Endothelial cell of umbilical vein (primary cell): ENCODE data around the gene ASB2. TPM values are rescaled to one million over a fixed set of nuclear protein-coding genes. Genes with fewer than 3 reads are reported as not detected.

Experiments used
- BruUV-seq: library from RNA; stranded (reverse); fragments of 400-500 nt; replicated peaks from 2 replicates; lab custom pipeline; 2021; lab: Mats Ljungman, UMichigan
- CTCF ChIA-PET: fragments of 300-600, 350-600 bp; sonication (Branson Sonifier 250); formaldehyde crosslinking; loops from one replicate; lab custom pipeline; 2021; ENCODE audit warnings: antibody characterized with exemption, inconsistent platforms; lab: Charles Lee
- POLR2A ChIA-PET: fragments of 300-600, 350-600 bp; sonication (Branson Sonifier 250); formaldehyde crosslinking; loops from one replicate; lab custom pipeline; 2021; ENCODE audit warnings: antibody characterized with exemption, inconsistent platforms; lab: Charles Lee
- DNase-seq: peaks from one replicate; pipeline ENCODE4 v3.0.0-alpha.2; 2011; ENCODE audit warnings: low read depth, low spot score
- FAIRE-seq: peaks from 2 replicates; lab custom pipeline; 2011; peaks lifted over from hg19 to GRCh38; lab: Jason Lieb, UNC
- H2AFZ ChIP-seq: 2 replicates; pipeline ENCODE4 v1.6.0; 2012; ENCODE audit warnings: low read depth, low read length, control low read depth, inconsistent platforms
- H3K27ac ChIP-seq: 2 replicates; pipeline ENCODE4 v1.5.1; 2011; ENCODE audit warnings: low read depth, mild to moderate bottlenecking, control low read depth, low read length, moderate library complexity; ENCODE audit not compliant: insufficient read depth
- H3K27me3 ChIP-seq, 2 experiments: 2 replicates each; pipeline versions ENCODE4 v1.6.0 to v1.6.1; 2011; ENCODE audit warnings: low read length in 2 of 2, mixed read lengths in 1 of 2; ENCODE audit not compliant: control insufficient read depth in 2 of 2, insufficient read depth in 2 of 2
- H3K36me3 ChIP-seq, 2 experiments: 2 replicates in 1 of 2; 3 replicates in 1 of 2; pipeline ENCODE4 v1.5.1; 2011; ENCODE audit warnings: low read length in 2 of 2, mild to moderate bottlenecking in 1 of 2, moderate library complexity in 1 of 2; ENCODE audit not compliant: control insufficient read depth in 2 of 2, insufficient read depth in 2 of 2; ENCODE audit errors: extremely low read depth in 1 of 2
- H3K4me1 ChIP-seq: 3 replicates; pipeline ENCODE4 v1.5.1; 2011; ENCODE audit warnings: mild to moderate bottlenecking, low read length; ENCODE audit not compliant: control insufficient read depth, insufficient read depth; ENCODE audit errors: extremely low read depth
- H3K4me2 ChIP-seq: 2 replicates; pipeline ENCODE4 v1.6.1; 2011; ENCODE audit warnings: low read length, control low read depth, mixed read lengths; ENCODE audit not compliant: insufficient read depth
- H3K4me3 ChIP-seq, 3 experiments: fragments of 200-600 bp in 1 of 3; sonication (generic), shearing (Covaris generic) in 1 of 3; replicated peaks in 1 of 3; 2 replicates each; pipeline ENCODE4 v1.5.1; 2011 to 2016; ENCODE audit warnings: control low read depth in 3 of 3, low read length in 3 of 3, mild to moderate bottlenecking in 2 of 3, inconsistent platforms in 1 of 3, low read depth in 1 of 3, moderate library complexity in 1 of 3; ENCODE audit not compliant: insufficient read depth in 1 of 3
- H3K79me2 ChIP-seq: 2 replicates; pipeline ENCODE4 v1.6.0; 2012; ENCODE audit warnings: low read length, inconsistent platforms; ENCODE audit not compliant: control insufficient read depth, insufficient read depth
- H3K9ac ChIP-seq: replicated peaks from 2 replicates; pipeline ENCODE3; 2011; ENCODE audit warnings: low read length, control low read depth; ENCODE audit not compliant: insufficient read depth; ENCODE audit errors: extremely low read depth
- H3K9me1 ChIP-seq: replicated peaks from 3 replicates; pipeline ENCODE4 v1.6.0; 2011; ENCODE audit warnings: mild to moderate bottlenecking, low read length; ENCODE audit not compliant: control insufficient read depth, insufficient read depth; ENCODE audit errors: extremely low read depth
- H3K9me3 ChIP-seq: replicated peaks from 2 replicates; pipeline ENCODE4 v1.5.1; 2012; ENCODE audit warnings: low read length, inconsistent platforms; ENCODE audit not compliant: control insufficient read depth, insufficient read depth
- H4K20me1 ChIP-seq: replicated peaks from 2 replicates; pipeline ENCODE3; 2011; ENCODE audit warnings: mild to moderate bottlenecking, low read length; ENCODE audit not compliant: control insufficient read depth, insufficient read depth; ENCODE audit errors: extremely low read depth
- EZH2 ChIP-seq: IDR thresholded peaks from 2 replicates; pipeline ENCODE4 v1.6.1; 2012; ENCODE audit warnings: borderline replicate concordance, low read depth, mild to moderate bottlenecking, moderate library complexity, low read length, inconsistent platforms; ENCODE audit not compliant: severe bottlenecking
- FOS ChIP-seq: IDR thresholded peaks from 2 replicates; pipeline ENCODE4 v1.6.1; 2011; ENCODE audit warnings: mild to moderate bottlenecking, low read length, moderate library complexity, borderline replicate concordance; ENCODE audit not compliant: insufficient read depth
- GATA2 ChIP-seq: IDR thresholded peaks from 2 replicates; pipeline ENCODE4 v1.7.0; 2011; ENCODE audit warnings: low read depth, mild to moderate bottlenecking, moderate library complexity, mixed read lengths, low read length; ENCODE audit not compliant: insufficient read length, insufficient read depth
- JUN ChIP-seq: IDR thresholded peaks from 2 replicates; pipeline ENCODE4 v1.6.1; 2011; ENCODE audit warnings: borderline replicate concordance, low read depth; ENCODE audit not compliant: insufficient read length, insufficient read depth
- MAX ChIP-seq: IDR thresholded peaks from 2 replicates; pipeline ENCODE4 v1.6.1; 2011; ENCODE audit not compliant: insufficient read depth, insufficient read length
- MYC ChIP-seq: IDR thresholded peaks from one replicate; pipeline ENCODE4 v1.6.1; 2011; ENCODE audit warnings: mild to moderate bottlenecking, low read depth, low read length
- POLR2A ChIP-seq: IDR thresholded peaks from 2 replicates; pipeline ENCODE4 v1.6.1; 2012; ENCODE audit warnings: low read depth, mild to moderate bottlenecking, control low read depth, low read length
- POLR2AphosphoS5 ChIP-seq: IDR thresholded peaks from 2 replicates; pipeline ENCODE4 v1.6.1; 2012; ENCODE audit warnings: low read depth, mild to moderate bottlenecking, control low read depth, low read length, moderate library complexity; ENCODE audit not compliant: insufficient read depth
- dilution Hi-C: fragments of 300-500 bp; cut with MboI; formaldehyde crosslinking; loops from one replicate; pipeline ENCODE4 v1.15.0; 2019; ENCODE audit warnings: low sequenced_read_pairs; ENCODE audit not compliant: extremely low pct_ligation_motif_present
- intact Hi-C: fragments of 100-400 bp; cut with micrococcal nuclease; formaldehyde crosslinking; loops from one replicate; pipeline ENCODE4 v1.10.0; 2022
- polyA plus RNA-seq, 4 experiments: library from polyadenylated mRNA; depleted of rRNA in 3 of 4; stranded (reverse) in 3 of 4; unstranded in 1 of 4; fragments of >200 nt; gene quantifications; 2 replicates each; pipeline versions ENCODE4 v1.2.1 to v1.2.3, GENCODE V29; 2011 to 2012; ENCODE audit warnings: missing spikeins in 1 of 4
- total RNA-seq: library from RNA; stranded (reverse); gene quantifications from 2 replicates; pipeline ENCODE4 v1.2.3, GENCODE V29; 2021
- TF ChIP-seq, protein P1 (sequence below), 2 donors: IDR thresholded peaks; 1 replicate in 1 of 2; 2 replicates in 1 of 2; pipeline ENCODE4 v1.5.1; 2011; ENCODE audit warnings: low read length in 2 of 2, mild to moderate bottlenecking in 2 of 2, moderate library complexity in 2 of 2, control low read depth in 1 of 2, inconsistent platforms in 1 of 2, low read depth in 1 of 2; ENCODE audit not compliant: insufficient read depth in 1 of 2; ENCODE audit errors: extremely low read depth in 1 of 2

ASB2 gene
- total and polyA plus RNA-seq, 2 donors (not counting 3 experiments of a cell fraction or from before 2014, with no cell fraction given) = not detected

DNA sequence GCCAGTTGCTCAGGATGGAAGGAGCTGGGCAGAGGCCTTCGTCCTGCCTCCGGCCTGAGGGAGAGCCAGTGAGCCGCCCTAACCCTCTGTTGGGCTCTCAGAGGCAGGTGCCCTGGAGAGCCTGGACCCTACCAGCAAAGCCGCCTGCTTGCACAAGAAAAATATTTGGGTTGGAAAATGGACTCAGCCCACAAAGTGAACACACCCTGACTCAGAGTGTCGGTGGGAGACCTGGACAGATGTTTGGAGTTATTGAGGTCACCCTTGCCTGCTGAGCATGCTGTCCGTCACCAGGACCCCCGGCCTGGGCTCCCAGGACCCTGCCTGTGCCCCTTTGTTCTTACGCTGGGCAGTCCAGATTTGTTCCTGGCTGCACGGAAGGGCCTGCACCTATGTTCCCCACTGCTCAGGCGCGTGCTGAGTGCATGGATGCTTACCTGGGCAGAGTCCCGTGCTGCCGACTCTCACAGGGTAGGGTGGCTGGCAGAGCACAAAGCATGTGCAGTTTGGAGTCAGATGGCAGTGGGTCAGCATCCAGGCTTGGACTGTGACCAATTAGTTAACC is 26.8 kb downstream of the ASB2 start:
- no TSS peak for BruUV-seq
- no peak for TF ChIP-seq MYC
- TF ChIP-seq, protein P1, sequence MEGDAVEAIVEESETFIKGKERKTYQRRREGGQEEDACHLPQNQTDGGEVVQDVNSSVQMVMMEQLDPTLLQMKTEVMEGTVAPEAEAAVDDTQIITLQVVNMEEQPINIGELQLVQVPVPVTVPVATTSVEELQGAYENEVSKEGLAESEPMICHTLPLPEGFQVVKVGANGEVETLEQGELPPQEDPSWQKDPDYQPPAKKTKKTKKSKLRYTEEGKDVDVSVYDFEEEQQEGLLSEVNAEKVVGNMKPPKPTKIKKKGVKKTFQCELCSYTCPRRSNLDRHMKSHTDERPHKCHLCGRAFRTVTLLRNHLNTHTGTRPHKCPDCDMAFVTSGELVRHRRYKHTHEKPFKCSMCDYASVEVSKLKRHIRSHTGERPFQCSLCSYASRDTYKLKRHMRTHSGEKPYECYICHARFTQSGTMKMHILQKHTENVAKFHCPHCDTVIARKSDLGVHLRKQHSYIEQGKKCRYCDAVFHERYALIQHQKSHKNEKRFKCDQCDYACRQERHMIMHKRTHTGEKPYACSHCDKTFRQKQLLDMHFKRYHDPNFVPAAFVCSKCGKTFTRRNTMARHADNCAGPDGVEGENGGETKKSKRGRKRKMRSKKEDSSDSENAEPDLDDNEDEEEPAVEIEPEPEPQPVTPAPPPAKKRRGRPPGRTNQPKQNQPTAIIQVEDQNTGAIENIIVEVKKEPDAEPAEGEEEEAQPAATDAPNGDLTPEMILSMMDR (IDR thresholded peaks at IDR 0.05; ENCODE audit: extremely low read depth in 1 of 2, insufficient read depth in 1 of 2, low read depth in 1 of 2, low read length in 2 of 2) = no peak
- TF ChIP-seq MAX = no peak
- TF ChIP-seq JUN = no peak
- no peak for TF ChIP-seq FOS
- no peak for TF ChIP-seq GATA2
- no peak for TF ChIP-seq POLR2A
- no peak for TF ChIP-seq POLR2AphosphoS5
- no peak for TF ChIP-seq EZH2
- H4K20me1 ChIP-seq = no peaks in the 10 kb centered on the region
- H3K9me1 ChIP-seq = no peaks in the 10 kb centered on the region
- no peak overlapping the region for H3K9ac ChIP-seq
- no peak overlapping the region for H3K27ac ChIP-seq
- dilution Hi-C loops = no loop called here
- ChIA-PET CTCF (interaction anchor here (0.6 to 2.3 kb wide), 2 partner anchors 10 to 36 kb away, joined by 3 to 19 read pairs; no protein-coding TSS in a partner anchor), POLR2A (no interaction called here)
- intact Hi-C loops = no loop called here
- H3K9me3 ChIP-seq = no peaks in the 10 kb centered on the region
- H2AFZ ChIP-seq = no peak overlapping the region
- H3K4me3 ChIP-seq = no peak overlapping the region
- DNase-seq = no peak
- peaks cover 0 to 1% of the 10 kb centered on the region in 2 experiments for H3K27me3 ChIP-seq
- H3K4me2 ChIP-seq = no peak overlapping the region
- H3K79me2 ChIP-seq = no peaks in the 10 kb centered on the region
- peaks cover 5% of the 10 kb centered on the region for H3K4me1 ChIP-seq
- H3K36me3 ChIP-seq = no peaks in the 10 kb centered on the region
- FAIRE-seq = no peak
